Stimulated activated CD4-positive, alpha-beta T cell treated with anti-CD3 and anti-CD28 coated beads, Interleukin-12 subunit alpha, Interleukin-12 subunit beta, amount 100 ng/mL, for 24 hours (primary cell): Measurements from ENCODE around the gene CDK14.

Experiments used
- DNase-seq, 2 experiments: peaks; one replicate each; pipeline ENCODE4 v3.0.0-alpha.2; 2020; ENCODE audit warnings: low read depth in 2 of 2

The CDK14 gene

GRCh38 chr7:91047636-91048035 lies 451.5 kb downstream of the CDK14 start:
- DNase-seq = no peak

DNA sequence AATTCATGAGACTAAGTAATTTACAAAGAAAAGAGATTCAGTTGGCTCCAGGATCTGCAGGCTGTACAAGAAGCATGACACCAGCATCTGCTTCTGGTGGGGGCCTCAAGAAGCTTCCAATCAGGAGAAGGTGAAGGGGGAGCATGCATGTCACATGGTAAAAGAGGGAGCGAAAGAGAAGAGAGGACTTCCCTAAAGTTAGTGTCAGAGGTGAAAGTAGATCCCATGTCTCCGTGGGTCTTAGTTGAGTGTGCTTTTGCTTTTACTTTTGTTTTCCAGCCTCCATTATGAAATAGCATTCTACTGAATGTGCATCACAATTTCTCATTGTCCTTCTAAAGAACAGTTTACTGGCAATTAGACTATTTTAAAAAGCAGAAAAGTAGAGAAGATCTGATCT lies 454.6 kb downstream of the CDK14 start:
- DNase-seq = no peak

DNA sequence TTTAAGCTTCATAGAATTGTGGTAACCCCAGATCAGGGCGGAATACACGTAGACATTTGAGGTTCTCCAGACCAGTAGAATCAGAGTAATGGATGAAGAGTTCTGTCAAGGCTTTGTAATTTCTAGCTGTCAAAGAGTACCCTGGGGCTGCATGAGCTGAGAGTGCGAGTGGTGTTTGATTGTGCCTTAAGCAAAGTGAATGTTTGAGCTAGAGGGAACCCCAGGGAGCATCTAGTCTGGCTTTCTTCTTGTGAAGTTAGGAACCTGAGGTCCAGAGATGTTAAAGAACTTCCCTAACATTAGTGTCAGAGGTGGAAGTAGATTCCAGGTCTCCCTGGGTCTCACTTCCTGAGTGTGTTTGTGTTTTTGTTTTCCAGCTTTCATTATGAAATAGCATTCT lies 455.8 kb downstream of the CDK14 start:
- no peak for DNase-seq

DNA sequence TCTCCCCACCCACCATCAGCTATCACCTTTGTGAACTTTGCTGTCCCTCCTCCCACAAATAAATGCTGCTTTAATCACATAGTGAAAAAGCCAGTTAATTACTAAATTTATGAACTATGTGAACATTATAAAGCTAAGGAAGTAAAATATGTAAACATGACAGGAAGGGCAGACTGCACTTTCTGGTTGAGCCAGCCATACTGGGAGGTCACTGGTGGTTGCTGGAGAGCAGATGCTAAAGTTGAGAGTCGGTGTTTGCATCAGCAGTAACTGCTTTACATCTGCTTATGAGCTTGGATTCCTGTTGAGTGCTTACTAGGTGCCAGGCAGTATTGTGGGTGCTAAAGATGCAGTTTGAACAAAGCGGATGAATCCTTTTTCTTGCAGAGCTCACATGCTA lies 458.3 kb downstream of the CDK14 start:
- no peak for DNase-seq

- DNase-seq = no peak
These were observed 459.1 kb downstream of the CDK14 start for GRCh38 chr7:91055219-91055618.

- DNase-seq = no peak
These were observed 466.6 kb downstream of the CDK14 start for GRCh38 chr7:91062713-91063112.

- DNase-seq = no peak
These were observed 467.9 kb downstream of the CDK14 start for GRCh38 chr7:91064052-91064451.

- DNase-seq = no peak
These were observed 468.8 kb downstream of the CDK14 start for GRCh38 chr7:91064938-91065337.

DNA sequence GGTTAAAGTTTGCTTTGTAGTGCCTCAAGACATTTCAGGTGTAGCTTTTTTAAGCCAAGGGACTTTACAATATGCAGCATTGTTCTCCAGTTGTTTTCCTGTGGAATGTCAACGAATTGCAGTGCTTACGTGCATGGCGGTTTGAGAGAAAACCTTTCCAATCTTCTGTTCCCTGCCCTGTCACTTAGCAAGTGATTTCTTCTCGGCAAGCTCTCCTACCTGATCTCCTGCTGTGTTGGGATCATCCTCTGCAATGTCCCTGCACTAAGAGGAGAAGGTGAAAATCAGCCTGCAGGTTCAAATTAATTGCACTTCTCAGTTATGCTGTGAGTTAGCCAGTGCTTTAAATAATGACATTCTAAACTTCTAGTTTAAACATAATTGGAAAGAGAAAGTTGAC lies 470.5 kb downstream of the CDK14 start:
- DNase-seq = no peak

- DNase-seq = no peak
These were observed 471.1 kb downstream of the CDK14 start for GRCh38 chr7:91067242-91067641.

GRCh38 chr7:91068136-91068795 lies 472.1 kb downstream of the CDK14 start:
- no peak for DNase-seq

GRCh38 chr7:91069146-91069545 lies 473.0 kb downstream of the CDK14 start:
- DNase-seq = no peak

GRCh38 chr7:91079487-91079886 lies 483.4 kb downstream of the CDK14 start:
- no peak for DNase-seq

- no peak for DNase-seq
These were observed 484.2 kb downstream of the CDK14 start for GRCh38 chr7:91080351-91080750.

DNA sequence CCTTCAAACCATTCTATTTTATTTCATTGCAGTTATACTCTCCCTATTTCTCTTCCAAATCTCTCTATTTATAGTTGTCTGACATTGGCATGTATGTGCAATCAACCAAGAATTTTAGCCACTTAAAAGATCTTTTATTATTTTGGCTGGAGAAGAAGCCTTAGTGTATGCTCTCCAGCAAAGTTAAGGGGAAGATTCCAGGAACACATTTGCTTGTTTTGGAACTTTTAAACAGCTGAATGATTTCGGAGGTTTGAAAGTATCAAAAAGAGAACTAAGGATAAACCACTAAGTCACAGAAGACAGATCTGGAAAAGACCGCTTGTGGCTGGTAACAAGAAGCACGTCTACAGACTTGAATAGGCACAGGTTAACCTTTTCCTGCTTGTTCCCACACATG lies 485.9 kb downstream of the CDK14 start:
- DNase-seq = no peak

DNA sequence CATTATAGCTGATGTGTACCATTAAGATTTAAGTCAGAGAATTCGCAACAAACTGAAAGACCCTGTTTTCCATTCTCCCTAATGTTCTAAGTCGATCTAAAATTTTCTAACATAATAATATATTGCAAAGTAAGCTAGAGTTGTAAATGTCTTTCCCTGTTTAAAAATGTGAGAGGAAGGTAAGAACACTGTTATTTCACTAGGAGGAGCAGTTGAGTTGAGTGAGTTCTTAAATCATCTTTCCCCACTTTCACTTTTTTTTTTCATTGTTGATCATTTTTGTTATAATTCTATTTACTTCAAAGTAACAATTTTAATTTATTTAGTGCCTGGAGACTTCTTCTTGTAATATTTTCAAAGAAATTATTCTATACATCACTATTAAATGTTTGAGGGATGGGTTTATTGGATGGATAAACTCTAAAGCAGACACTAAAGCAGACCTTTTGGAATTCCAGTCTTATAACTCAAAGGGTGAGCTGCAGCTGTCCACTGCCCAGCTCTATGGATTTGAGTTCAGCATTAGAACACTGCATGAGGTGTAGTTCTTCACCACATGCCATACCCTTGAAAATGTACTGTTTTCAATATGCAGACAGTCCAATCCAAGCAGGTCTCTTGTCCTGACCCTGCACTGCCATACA lies 486.9 kb downstream of the CDK14 start:
- no peak for DNase-seq

- DNase-seq = no peak
These were observed 487.9 kb downstream of the CDK14 start for GRCh38 chr7:91083855-91084644.

- DNase-seq = no peak
These were observed 489.1 kb downstream of the CDK14 start for GRCh38 chr7:91085175-91085574.

DNA sequence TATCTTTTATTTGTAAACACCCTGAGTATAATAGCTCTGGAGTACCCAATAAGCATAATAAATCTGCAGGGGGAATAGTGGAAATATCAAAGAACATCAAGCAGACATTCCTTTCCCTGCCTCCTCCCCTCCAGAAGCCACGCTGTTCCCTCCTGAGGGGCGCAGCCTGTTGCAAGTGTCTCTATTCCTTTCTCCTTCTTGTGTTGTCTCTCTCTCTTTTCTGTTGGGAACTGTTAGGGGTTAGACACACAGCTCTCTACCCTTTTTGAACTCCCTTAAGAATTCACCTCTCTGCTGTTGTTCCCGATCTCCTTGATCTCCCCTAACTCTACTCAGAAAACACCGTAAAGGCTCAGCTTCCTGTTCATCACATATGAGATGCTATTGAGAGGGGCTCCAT lies 490.1 kb downstream of the CDK14 start:
- no peak for DNase-seq

DNA sequence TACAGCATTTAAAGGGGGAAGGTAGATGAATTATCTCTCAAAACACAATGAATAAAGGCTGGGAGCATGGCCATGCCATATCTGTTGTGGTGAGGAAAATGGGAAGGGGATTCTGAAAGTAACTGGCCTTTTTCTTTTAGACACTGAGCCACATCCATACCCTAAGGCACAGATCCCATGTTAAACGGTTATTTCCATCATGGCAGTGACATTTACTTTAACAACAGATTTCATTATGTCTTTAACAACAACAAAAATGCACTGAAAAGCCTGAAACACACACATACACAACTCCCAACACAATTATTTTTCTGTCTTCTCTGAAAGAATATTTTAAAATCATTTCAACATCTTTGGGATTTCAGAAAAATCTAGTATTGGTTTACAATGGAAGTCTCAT lies 492.0 kb downstream of the CDK14 start:
- DNase-seq = no peak

DNA sequence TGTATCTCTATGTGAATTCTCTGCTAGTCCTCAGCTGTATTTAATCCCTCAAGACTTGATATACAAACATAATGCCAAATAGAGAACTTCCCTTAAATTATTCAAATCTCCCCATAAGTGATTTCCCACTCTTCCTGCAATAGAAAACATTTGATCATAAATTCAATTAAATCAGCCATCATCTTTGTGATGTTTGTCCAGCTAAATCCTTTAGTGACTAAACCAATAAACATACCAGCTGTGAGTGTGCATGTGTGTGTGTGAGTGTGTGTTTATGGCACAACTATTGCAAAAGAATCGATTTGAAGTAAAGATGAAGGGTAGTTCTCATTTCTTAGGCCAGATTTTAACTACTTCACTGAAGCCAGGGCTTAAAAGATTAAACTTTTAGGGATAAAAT lies 492.6 kb downstream of the CDK14 start:
- no peak for DNase-seq

- no peak for DNase-seq
These were observed 493.4 kb downstream of the CDK14 start for GRCh38 chr7:91089382-91089963.

DNA sequence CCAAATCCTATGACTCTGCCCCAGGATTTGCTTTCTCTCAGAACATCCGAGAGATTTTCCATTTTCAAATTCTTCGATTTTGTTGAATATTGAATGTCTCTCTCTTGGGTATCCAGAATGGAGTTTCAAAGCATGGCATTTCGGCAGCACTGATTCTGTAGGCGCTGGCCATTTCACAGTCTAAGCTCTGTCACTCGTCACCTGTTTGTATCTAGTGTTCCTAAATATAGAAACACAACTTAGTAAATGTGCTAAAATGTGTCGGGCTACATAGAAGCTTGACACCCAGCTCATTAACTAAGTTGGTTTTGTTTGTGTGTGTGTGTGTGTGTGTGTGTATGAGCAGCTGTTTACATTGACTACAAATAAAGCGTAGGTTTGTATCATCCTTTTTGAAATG lies 494.6 kb downstream of the CDK14 start:
- DNase-seq = no peak
